Loucy (cell line): ENCODE results near the gene AQP11.
"Not testable (repeated sequence)": the region's sequence is repeated elsewhere in the genome, so short reads cannot be mapped to it uniquely, and the experiment has no call there.

Source experiments
- H2AFZ ChIP-seq: fragments of 200-600 bp; sonication (generic); 2 replicates; pipeline ENCODE4 v1.6.0; 2016; ENCODE audit warnings: antibody characterized with exemption, mild to moderate bottlenecking, low read length, moderate library complexity
- H3F3A ChIP-seq: fragments of 200-600 bp; 2 replicates; pipeline ENCODE4 v1.6.0; 2016; ENCODE audit warnings: antibody characterized with exemption, low read depth, mild to moderate bottlenecking
- H3K27me3 ChIP-seq: fragments of 200-600 bp; sonication (generic); 2 replicates; pipeline ENCODE4 v1.6.1; 2014; ENCODE audit warnings: low read length, mild to moderate bottlenecking; ENCODE audit not compliant: insufficient read depth, poor library complexity, severe bottlenecking
- H3K36me3 ChIP-seq: fragments of 200-600 bp; sonication (generic); 2 replicates; pipeline ENCODE4 v1.6.1; 2016; ENCODE audit warnings: low read length; ENCODE audit not compliant: insufficient read depth
- H3K4me1 ChIP-seq: fragments of 200-600 bp; sonication (generic); 2 replicates; pipeline ENCODE4 v1.5.1; 2014; ENCODE audit warnings: low read length, mild to moderate bottlenecking; ENCODE audit not compliant: insufficient read depth, poor library complexity, severe bottlenecking
- H3K4me2 ChIP-seq: fragments of 200-600 bp; sonication (generic); 2 replicates; pipeline ENCODE4 v1.6.0; 2014; ENCODE audit warnings: antibody characterized with exemption, low read length, low read depth, mild to moderate bottlenecking; ENCODE audit not compliant: poor library complexity, severe bottlenecking
- H3K4me3 ChIP-seq: fragments of 200-600 bp; sonication (generic); 2 replicates; pipeline ENCODE4 v1.5.1; 2014; ENCODE audit warnings: low read length, mild to moderate bottlenecking, mixed read lengths; ENCODE audit not compliant: poor library complexity, severe bottlenecking
- H3K79me2 ChIP-seq: fragments of 200-600 bp; sonication (generic); 2 replicates; pipeline ENCODE4 v1.6.1; 2014; ENCODE audit warnings: low read length; ENCODE audit not compliant: insufficient read depth
- H3K9ac ChIP-seq: fragments of 200-600 bp; sonication (generic); 2 replicates; pipeline ENCODE4 v1.6.0; 2014; ENCODE audit warnings: mild to moderate bottlenecking, low read depth, low read length, moderate library complexity; ENCODE audit not compliant: poor library complexity, severe bottlenecking
- H3K9me2 ChIP-seq: fragments of 200-600 bp; sonication (generic); replicated peaks from 2 replicates; pipeline ENCODE4 v1.6.1; 2016; ENCODE audit warnings: low read depth, low read length, mixed read lengths
- H3K9me3 ChIP-seq: fragments of 200-600 bp; sonication (generic); 2 replicates; pipeline ENCODE4 v1.6.1; 2014; ENCODE audit warnings: mild to moderate bottlenecking, antibody characterized with exemption, low read length, low read depth; ENCODE audit not compliant: insufficient read depth
- H4K20me1 ChIP-seq: fragments of 200-600 bp; sonication (generic); 2 replicates; pipeline ENCODE4 v1.6.0; 2014; ENCODE audit warnings: antibody characterized with exemption, low read length, mild to moderate bottlenecking; ENCODE audit not compliant: insufficient read depth, poor library complexity, severe bottlenecking
- CTCF ChIP-seq: fragments of 200-600 bp; sonication (generic); conservative IDR thresholded peaks from 2 replicates; pipeline ENCODE4 v1.5.1; 2014; ENCODE audit warnings: mild to moderate bottlenecking, antibody characterized with exemption, low read length
- EZH2phosphoT487 ChIP-seq: fragments of 200-600 bp; IDR thresholded peaks from 2 replicates; pipeline ENCODE4 v1.6.1; 2018; ENCODE audit warnings: antibody characterized with exemption, mild to moderate bottlenecking, moderate library complexity, borderline replicate concordance

AQP11 gene

GRCh38 chr11:77547863-77548551 lies 41.7 kb upstream of the AQP11 start:
- H3K4me2 ChIP-seq = peak overlapping the region; percentile 29
- H2AFZ ChIP-seq = peak overlapping the region; percentile 51
- H3K79me2 ChIP-seq = no peaks in the 10 kb centered on the region
- H3K9me3 ChIP-seq = no peaks in the 10 kb centered on the region
- H4K20me1 ChIP-seq = no peaks in the 10 kb centered on the region
- no peak overlapping the region for H3K4me3 ChIP-seq
- peaks cover 3% of the 10 kb centered on the region for H3K4me1 ChIP-seq
- H3F3A ChIP-seq = no peaks in the 10 kb centered on the region
- H3K27me3 ChIP-seq = no peaks in the 10 kb centered on the region
- no peaks in the 10 kb centered on the region for H3K9me2 ChIP-seq
- H3K36me3 ChIP-seq = no peaks in the 10 kb centered on the region
- no peak overlapping the region for H3K9ac ChIP-seq
- no peak for TF ChIP-seq EZH2phosphoT487
- TF ChIP-seq CTCF = peak; percentile 78

GRCh38 chr11:77548552-77549445 lies 41.0 kb upstream of the AQP11 start:
- Histone ChIP-seq H3K9me2 (no peaks in the 10 kb centered on the region), H3K27me3 (no peaks in the 10 kb centered on the region), H3K9me3 (no peaks in the 10 kb centered on the region), H3K4me1 (peaks cover 3% of the 10 kb centered on the region), H3K4me2 (peak overlapping the region; percentile 29), H4K20me1 (no peaks in the 10 kb centered on the region), H3K4me3 (no peak overlapping the region), H3K9ac (no peak overlapping the region), H3K36me3 (no peaks in the 10 kb centered on the region), H2AFZ (peak overlapping the region; percentile 51), H3F3A (no peaks in the 10 kb centered on the region), H3K79me2 (no peaks in the 10 kb centered on the region)
- TF ChIP-seq CTCF (peak; percentile 34), EZH2phosphoT487 (no peak)

GRCh38 chr11:77551426-77551825 lies 38.3 kb upstream of the AQP11 start:
- not testable (repeated sequence) for H3K4me2 ChIP-seq, H3K36me3 ChIP-seq, H3K79me2 ChIP-seq, H3F3A ChIP-seq, H3K27me3 ChIP-seq, H4K20me1 ChIP-seq, H3K9me3 ChIP-seq, H3K9me2 ChIP-seq, H3K4me1 ChIP-seq, H2AFZ ChIP-seq, H3K4me3 ChIP-seq, H3K9ac ChIP-seq
